ENCODE measurements around the gene PKN2.

PKN2 gene

DNA sequence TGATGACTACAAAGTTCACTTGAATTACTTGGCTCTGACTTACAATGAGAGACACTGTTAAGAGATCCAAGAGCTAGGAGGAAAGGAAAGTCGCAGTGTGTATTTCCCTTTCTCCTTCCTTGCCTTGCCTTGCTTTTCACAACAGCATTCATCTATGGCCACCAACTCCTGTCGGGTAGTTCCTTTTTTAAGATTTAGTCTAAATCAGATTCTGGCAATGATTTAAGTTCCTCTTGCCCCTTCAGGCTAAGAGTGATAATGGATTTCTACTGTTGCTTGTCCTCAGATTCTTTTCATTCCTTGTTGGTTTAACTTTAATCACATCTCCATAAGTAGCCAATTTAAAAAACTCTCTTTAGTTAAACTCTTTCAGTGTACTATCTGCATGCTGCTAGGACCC lies 115.4 kb downstream of the PKN2 start:
- no peak overlapping the region for H3K9ac ChIP-seq (ENCODE audit: low read depth, low read length, poor library complexity, severe bottlenecking)
- peaks cover 46% of the 10 kb centered on the region for H3K36me3 ChIP-seq (ENCODE audit: insufficient read depth, low read length)
- no peaks in the 10 kb centered on the region; the same call in 1 of the 2 replicates for H3K9me3 ChIP-seq (ENCODE audit: insufficient read depth, low read depth, low read length)

DNA sequence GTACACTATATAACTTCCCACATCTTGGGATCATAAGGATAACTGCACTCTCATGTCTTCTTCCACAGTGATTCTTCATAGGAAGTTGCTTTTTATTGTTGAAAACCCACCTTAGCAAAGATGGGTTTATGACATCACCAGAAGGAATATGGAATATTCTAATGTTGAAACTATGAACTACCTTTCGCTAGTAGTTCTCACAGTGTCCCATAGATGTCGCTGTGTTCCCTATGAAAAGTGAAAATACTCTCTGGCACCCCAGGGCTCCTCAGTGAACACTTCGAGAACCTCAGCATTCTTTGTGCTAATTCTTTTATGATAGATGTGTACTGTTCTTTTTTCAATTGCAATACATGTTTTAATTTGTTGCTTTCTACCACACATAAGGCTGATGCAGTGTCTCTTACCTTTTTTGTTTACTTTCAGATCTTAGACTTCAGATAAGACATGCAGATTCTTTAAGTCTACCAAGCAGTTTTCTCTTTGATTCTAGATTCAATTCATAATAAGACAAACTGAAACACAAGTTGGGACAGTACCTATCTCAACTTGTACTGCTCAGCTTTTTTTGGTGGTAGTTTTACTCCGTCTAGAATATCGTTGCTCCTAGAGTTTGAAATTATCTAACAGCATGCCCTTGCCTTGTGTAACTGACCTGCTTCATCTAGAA lies 116.4 kb downstream of the PKN2 start:
- no peaks in the 10 kb centered on the region for H4K20me1 ChIP-seq (ENCODE audit: insufficient read depth, low read length, poor library complexity, severe bottlenecking)
- no peaks in the 10 kb centered on the region; the same call in 1 of the 2 replicates for H3K9me3 ChIP-seq (ENCODE audit: insufficient read depth, low read depth, low read length)
- no peak overlapping the region for H3K4me3 ChIP-seq (ENCODE audit: low read length, poor library complexity, severe bottlenecking)
- H3K4me1 ChIP-seq (ENCODE audit: insufficient read depth, low read length, poor library complexity, severe bottlenecking): no peaks in the 10 kb centered on the region
- no peaks in the 10 kb centered on the region for H3K27me3 ChIP-seq (ENCODE audit: insufficient read depth, low read length, poor library complexity, severe bottlenecking)
- no peaks in the 10 kb centered on the region; the same call in 1 of the 2 replicates for H3F3A ChIP-seq (ENCODE audit: low read depth)
- H3K4me2 ChIP-seq (ENCODE audit: low read depth, low read length, poor library complexity, severe bottlenecking): no peak overlapping the region
- H2AFZ ChIP-seq (ENCODE audit: low read length): no peak overlapping the region
- H3K9me2 ChIP-seq (replicated peaks; ENCODE audit: low read depth, low read length): no peaks in the 10 kb centered on the region
- H3K36me3 ChIP-seq (ENCODE audit: insufficient read depth, low read length): peaks cover 47% of the 10 kb centered on the region
- H3K9ac ChIP-seq (ENCODE audit: low read depth, low read length, poor library complexity, severe bottlenecking): no peak overlapping the region
- no peaks in the 10 kb centered on the region; the same call in 1 of the 2 replicates for H3K79me2 ChIP-seq (ENCODE audit: insufficient read depth, low read length)
- no peak for TF ChIP-seq EZH2phosphoT487 (IDR thresholded peaks at IDR 0.05; ENCODE audit: borderline replicate concordance)
- peak; percentile 87 for TF ChIP-seq CTCF (conservative IDR thresholded peaks at IDR 0.05; ENCODE audit: low read length)

More for the DNA sequence above, 115.4 kb downstream of the PKN2 start:
- no peaks in the 10 kb centered on the region for H3K27me3 ChIP-seq (ENCODE audit: insufficient read depth, low read length, poor library complexity, severe bottlenecking)
- no peaks in the 10 kb centered on the region for H4K20me1 ChIP-seq (ENCODE audit: insufficient read depth, low read length, poor library complexity, severe bottlenecking)
- no peak for TF ChIP-seq EZH2phosphoT487 (IDR thresholded peaks at IDR 0.05; ENCODE audit: borderline replicate concordance)
- TF ChIP-seq CTCF (conservative IDR thresholded peaks at IDR 0.05; ENCODE audit: low read length): no peak
- H3K4me3 ChIP-seq (ENCODE audit: low read length, poor library complexity, severe bottlenecking): no peak overlapping the region
- no peak overlapping the region for H3K4me2 ChIP-seq (ENCODE audit: low read depth, low read length, poor library complexity, severe bottlenecking)
- H3K4me1 ChIP-seq (ENCODE audit: insufficient read depth, low read length, poor library complexity, severe bottlenecking): no peaks in the 10 kb centered on the region
- no peaks in the 10 kb centered on the region; the same call in 1 of the 2 replicates for H3F3A ChIP-seq (ENCODE audit: low read depth)
- no peak overlapping the region for H2AFZ ChIP-seq (ENCODE audit: low read length)
- H3K79me2 ChIP-seq (ENCODE audit: insufficient read depth, low read length): no peaks in the 10 kb centered on the region; the same call in 1 of the 2 replicates
- H3K9me2 ChIP-seq (replicated peaks; ENCODE audit: low read depth, low read length): no peaks in the 10 kb centered on the region

DNA sequence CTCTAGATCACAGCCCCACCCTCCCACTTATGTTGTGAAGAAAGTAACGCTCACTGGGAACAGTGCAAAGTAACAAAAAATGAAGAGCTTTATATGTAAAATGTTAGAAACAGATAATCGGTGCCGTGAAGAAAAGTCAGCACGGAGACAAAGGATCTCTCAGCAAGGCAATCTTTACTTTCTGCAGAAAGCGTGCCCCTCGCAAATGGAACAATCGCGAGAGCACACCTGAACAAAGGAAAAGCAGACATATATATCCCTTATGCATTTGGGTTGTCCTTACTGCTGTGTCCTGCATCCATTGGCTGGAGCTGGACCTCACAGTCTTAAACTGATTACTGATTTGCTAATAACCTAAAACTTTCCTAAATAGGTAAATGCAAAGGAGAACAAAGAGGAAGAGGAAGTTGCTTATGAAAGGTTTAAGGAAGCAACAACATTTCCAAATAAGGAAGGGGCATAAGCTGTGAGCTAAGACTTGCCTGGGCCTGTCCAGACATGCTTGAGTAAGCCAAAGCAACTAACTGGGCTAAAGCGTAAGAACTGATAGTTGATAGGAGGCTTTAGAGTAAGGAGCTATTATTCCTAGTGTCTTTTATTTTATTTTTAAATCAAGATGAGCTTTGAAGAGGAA lies 117.6 kb downstream of the PKN2 start:
- no peak overlapping the region for H3K4me3 ChIP-seq (ENCODE audit: low read length, poor library complexity, severe bottlenecking)
- no peak overlapping the region for H3K4me2 ChIP-seq (ENCODE audit: low read depth, low read length, poor library complexity, severe bottlenecking)
- H3K9me2 ChIP-seq (replicated peaks; ENCODE audit: low read depth, low read length): no peaks in the 10 kb centered on the region
- no peak overlapping the region for H2AFZ ChIP-seq (ENCODE audit: low read length)
- H4K20me1 ChIP-seq (ENCODE audit: insufficient read depth, low read length, poor library complexity, severe bottlenecking): no peaks in the 10 kb centered on the region
- no peaks in the 10 kb centered on the region; the same call in 1 of the 2 replicates for H3F3A ChIP-seq (ENCODE audit: low read depth)
- no peaks in the 10 kb centered on the region; the same call in 1 of the 2 replicates for H3K79me2 ChIP-seq (ENCODE audit: insufficient read depth, low read length)
- H3K4me1 ChIP-seq (ENCODE audit: insufficient read depth, low read length, poor library complexity, severe bottlenecking): no peaks in the 10 kb centered on the region
- H3K36me3 ChIP-seq (ENCODE audit: insufficient read depth, low read length): peaks cover 52% of the 10 kb centered on the region
- no peaks in the 10 kb centered on the region for H3K27me3 ChIP-seq (ENCODE audit: insufficient read depth, low read length, poor library complexity, severe bottlenecking)
- H3K9me3 ChIP-seq (ENCODE audit: insufficient read depth, low read depth, low read length): no peaks in the 10 kb centered on the region; the same call in 1 of the 2 replicates
- H3K9ac ChIP-seq (ENCODE audit: low read depth, low read length, poor library complexity, severe bottlenecking): peak overlapping the region; percentile 21
- no peak for TF ChIP-seq EZH2phosphoT487 (IDR thresholded peaks at IDR 0.05; ENCODE audit: borderline replicate concordance)
